HEK293 (cell line): ENCODE results near the gene DPEP1.

Experiments used
- CTCF ChIP-seq: fragments of 450-650 bp; formaldehyde crosslinking; IDR thresholded peaks from 2 replicates; pipeline ENCODE4 v1.5.1; 2016; ENCODE audit warnings: missing biosample characterization, missing genetic modification characterization
- FEZF1 ChIP-seq: fragments of 450-650 bp; formaldehyde crosslinking; IDR thresholded peaks from 2 replicates; pipeline ENCODE4 v1.5.1; 2016; ENCODE audit warnings: missing biosample characterization, missing genetic modification characterization
- OVOL3 ChIP-seq: fragments of 450-650 bp; formaldehyde crosslinking; IDR thresholded peaks from 2 replicates; pipeline ENCODE4 v1.5.1; 2016; ENCODE audit warnings: missing biosample characterization, missing genetic modification characterization
- YY1 ChIP-seq: fragments of 450-650 bp; formaldehyde crosslinking; IDR thresholded peaks from 2 replicates; pipeline ENCODE4 v1.5.1; 2018; ENCODE audit warnings: missing biosample characterization, missing genetic modification characterization
- YY2 ChIP-seq: fragments of 450-650 bp; formaldehyde crosslinking; IDR thresholded peaks from 2 replicates; pipeline ENCODE4 v1.5.1; 2016; ENCODE audit warnings: missing biosample characterization, missing genetic modification characterization
- ZBTB21 ChIP-seq: fragments of 450-650 bp; formaldehyde crosslinking; IDR thresholded peaks from 2 replicates; pipeline ENCODE4 v1.5.1; 2017; ENCODE audit warnings: missing biosample characterization, missing genetic modification characterization
- ZBTB8A ChIP-seq: fragments of 450-650 bp; formaldehyde crosslinking; IDR thresholded peaks from 2 replicates; pipeline ENCODE4 v1.5.1; 2016; ENCODE audit warnings: missing biosample characterization, missing genetic modification characterization
- ZNF610 ChIP-seq: fragments of 450-650 bp; formaldehyde crosslinking; IDR thresholded peaks from 2 replicates; pipeline ENCODE4 v1.5.1; 2016; ENCODE audit warnings: missing biosample characterization, missing genetic modification characterization, borderline replicate concordance
- TF ChIP-seq, protein P1 (sequence below): fragments of 450-650 bp; formaldehyde crosslinking; IDR thresholded peaks from 2 replicates; pipeline ENCODE4; 2016; ENCODE audit warnings: missing biosample characterization, missing genetic modification characterization
- TF ChIP-seq, protein P2 (sequence below): fragments of 450-650 bp; formaldehyde crosslinking; IDR thresholded peaks from 2 replicates; pipeline ENCODE4 v1.5.1; 2016; ENCODE audit warnings: missing biosample characterization, missing genetic modification characterization

GRCh38 chr16:89577055-89577759 is 36.2 kb upstream of the DPEP1 start:
- TF ChIP-seq ZNF610 (tag by site-specific recombination) (no peak), CTCF (tag by site-specific recombination) (no peak), ZBTB21 (tag by site-specific recombination) (no peak), OVOL3 (tag by site-specific recombination) (no peak), YY1 (tag by site-specific recombination) (no peak), ZBTB8A (no peak), YY2 (tag by site-specific recombination) (no peak), FEZF1 (tag by site-specific recombination) (no peak)
- TF ChIP-seq, protein P1, sequence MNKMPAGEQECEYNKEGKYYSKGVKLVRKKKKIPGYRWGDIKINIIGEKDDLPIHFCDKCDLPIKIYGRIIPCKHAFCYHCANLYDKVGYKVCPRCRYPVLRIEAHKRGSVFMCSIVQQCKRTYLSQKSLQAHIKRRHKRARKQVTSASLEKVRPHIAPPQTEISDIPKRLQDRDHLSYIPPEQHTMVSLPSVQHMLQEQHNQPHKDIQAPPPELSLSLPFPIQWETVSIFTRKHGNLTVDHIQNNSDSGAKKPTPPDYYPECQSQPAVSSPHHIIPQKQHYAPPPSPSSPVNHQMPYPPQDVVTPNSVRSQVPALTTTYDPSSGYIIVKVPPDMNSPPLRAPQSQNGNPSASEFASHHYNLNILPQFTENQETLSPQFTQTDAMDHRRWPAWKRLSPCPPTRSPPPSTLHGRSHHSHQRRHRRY: no peak
- TF ChIP-seq, protein P2, sequence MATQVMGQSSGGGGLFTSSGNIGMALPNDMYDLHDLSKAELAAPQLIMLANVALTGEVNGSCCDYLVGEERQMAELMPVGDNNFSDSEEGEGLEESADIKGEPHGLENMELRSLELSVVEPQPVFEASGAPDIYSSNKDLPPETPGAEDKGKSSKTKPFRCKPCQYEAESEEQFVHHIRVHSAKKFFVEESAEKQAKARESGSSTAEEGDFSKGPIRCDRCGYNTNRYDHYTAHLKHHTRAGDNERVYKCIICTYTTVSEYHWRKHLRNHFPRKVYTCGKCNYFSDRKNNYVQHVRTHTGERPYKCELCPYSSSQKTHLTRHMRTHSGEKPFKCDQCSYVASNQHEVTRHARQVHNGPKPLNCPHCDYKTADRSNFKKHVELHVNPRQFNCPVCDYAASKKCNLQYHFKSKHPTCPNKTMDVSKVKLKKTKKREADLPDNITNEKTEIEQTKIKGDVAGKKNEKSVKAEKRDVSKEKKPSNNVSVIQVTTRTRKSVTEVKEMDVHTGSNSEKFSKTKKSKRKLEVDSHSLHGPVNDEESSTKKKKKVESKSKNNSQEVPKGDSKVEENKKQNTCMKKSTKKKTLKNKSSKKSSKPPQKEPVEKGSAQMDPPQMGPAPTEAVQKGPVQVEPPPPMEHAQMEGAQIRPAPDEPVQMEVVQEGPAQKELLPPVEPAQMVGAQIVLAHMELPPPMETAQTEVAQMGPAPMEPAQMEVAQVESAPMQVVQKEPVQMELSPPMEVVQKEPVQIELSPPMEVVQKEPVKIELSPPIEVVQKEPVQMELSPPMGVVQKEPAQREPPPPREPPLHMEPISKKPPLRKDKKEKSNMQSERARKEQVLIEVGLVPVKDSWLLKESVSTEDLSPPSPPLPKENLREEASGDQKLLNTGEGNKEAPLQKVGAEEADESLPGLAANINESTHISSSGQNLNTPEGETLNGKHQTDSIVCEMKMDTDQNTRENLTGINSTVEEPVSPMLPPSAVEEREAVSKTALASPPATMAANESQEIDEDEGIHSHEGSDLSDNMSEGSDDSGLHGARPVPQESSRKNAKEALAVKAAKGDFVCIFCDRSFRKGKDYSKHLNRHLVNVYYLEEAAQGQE: no peak
